Skeletal muscle cell (primary cell): Measurements from ENCODE around the gene DMWD.
A peak's percentile ranks its signal among the peaks of the same experiment; 100 is the strongest.
"Not testable (repeated sequence)": the region's sequence is repeated elsewhere in the genome, so short reads cannot be mapped to it uniquely, and the experiment has no call there.

ENCODE experiments used
- DNase-seq: peaks from one replicate; pipeline ENCODE4 v3.0.0-alpha.2; 2010; ENCODE audit warnings: low read depth
- H3K4me3 ChIP-seq: 2 replicates; pipeline ENCODE4 v1.5.1; 2011; ENCODE audit warnings: low read depth, mild to moderate bottlenecking, control low read depth, low read length, moderate library complexity

DMWD gene

GRCh38 chr19:45817010-45817724 is 24.5 kb upstream of the DMWD start:
- H3K4me3 ChIP-seq = no peak overlapping the region

GRCh38 chr19:45816236-45817009 is 23.8 kb upstream of the DMWD start:
- no peak for DNase-seq
- no peak overlapping the region for H3K4me3 ChIP-seq

More at GRCh38 chr19:45817010-45817724, 24.5 kb upstream of the DMWD start:
- DNase-seq = peak; percentile 67

GRCh38 chr19:45815481-45816216 is 23.0 kb upstream of the DMWD start:
- DNase-seq = no peak

GRCh38 chr19:45814851-45815480 is 22.3 kb upstream of the DMWD start, which contains the start of gene RSPH6A:
RSPH6A (minus strand) TSS chr19:45815308; CDS start chr19:45815176, 132 bp downstream.
- peak within 1 kb of the TSS; percentile 9 for H3K4me3 ChIP-seq
- DNase-seq = no peak

More at GRCh38 chr19:45815481-45816216, 23.0 kb upstream of the DMWD start:
- H3K4me3 ChIP-seq = peak overlapping the region; percentile 9

DNA sequence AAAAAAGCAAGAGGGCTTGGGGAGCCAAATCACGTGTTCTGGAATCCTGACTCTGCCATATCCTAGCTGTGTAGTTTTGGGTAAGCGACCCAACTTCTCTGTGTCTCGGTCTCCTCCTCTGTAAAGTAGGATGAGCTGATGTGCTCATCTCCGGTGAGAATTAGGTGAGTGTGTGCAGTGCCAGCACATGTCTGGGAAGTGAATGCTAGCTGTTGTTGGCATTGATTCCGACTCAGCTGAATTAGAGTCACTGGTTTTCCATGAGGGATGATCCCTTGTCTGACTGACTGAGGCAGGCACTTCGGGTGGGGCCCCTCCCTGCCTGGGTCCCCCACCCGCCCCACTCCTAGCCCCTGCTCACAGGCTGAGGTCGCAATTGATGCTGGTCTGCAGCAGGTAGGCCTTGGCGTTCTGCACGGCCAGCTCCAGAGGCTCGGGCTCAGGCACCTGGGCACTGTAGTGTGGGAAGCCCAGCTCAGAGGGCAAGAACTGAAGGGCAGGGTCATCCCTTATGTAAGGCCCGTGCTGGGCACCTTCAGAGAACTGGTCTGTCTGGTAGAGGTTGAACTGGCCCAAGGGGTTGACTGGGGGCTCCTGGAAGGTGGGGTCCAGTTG is 21.6 kb upstream of the DMWD start:
- H3K4me3 ChIP-seq = no peak overlapping the region
- DNase-seq = no peak

- DNase-seq = no peak
- H3K4me3 ChIP-seq = no peak overlapping the region
These were observed 19.7 kb upstream of the DMWD start for GRCh38 chr19:45812297-45812696.

DNA sequence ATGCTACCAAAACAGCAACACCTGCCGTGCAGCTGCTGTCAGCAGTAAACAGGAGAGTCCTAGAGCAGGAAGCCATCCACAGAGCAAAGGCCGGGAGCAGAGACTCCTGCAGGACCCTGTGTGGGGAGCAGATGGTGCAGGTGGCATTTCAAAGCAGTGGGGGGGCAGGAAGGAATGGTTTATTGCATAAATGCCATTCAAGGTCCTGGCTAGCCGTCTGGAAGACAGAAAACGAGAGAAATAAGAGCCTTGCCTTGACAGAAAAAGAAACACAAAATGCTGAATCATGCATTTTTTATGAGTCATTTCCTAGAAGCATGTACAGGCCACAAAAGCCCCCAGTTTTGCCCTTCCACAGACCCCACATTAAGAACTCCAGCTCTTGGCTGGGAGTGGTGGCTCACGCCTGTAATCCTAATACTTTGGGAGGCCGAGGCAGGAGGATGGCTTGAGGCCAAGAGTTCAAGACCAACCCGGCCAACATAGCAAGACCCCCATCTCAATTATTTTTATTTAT is 17.1 kb upstream of the DMWD start:
- peak; percentile 45 for DNase-seq
- no peak overlapping the region for H3K4me3 ChIP-seq

- H3K4me3 ChIP-seq = no peak overlapping the region
- DNase-seq = no peak
These were observed 13.1 kb upstream of the DMWD start for GRCh38 chr19:45805719-45806118.

DNA sequence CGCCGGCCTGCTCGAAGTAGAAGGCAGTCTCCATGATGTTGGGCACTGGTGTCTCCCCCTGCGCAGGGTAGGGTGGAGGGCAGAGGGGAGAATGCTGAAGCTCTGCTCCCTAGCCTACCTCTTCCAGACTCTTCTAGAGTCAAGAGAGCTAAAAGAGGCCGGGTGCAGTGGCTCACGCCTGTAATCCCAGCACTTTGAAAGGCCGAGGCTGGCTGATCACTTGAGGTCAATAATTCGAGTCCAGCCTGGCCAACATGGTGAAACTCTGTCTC is 12.2 kb upstream of the DMWD start:
- no peak for DNase-seq
- H3K4me3 ChIP-seq = no peak overlapping the region

- no peak for DNase-seq
- H3K4me3 ChIP-seq = no peak overlapping the region
These were observed 11.7 kb upstream of the DMWD start for GRCh38 chr19:45804140-45804958.

GRCh38 chr19:45801603-45802175 is 9.0 kb upstream of the DMWD start:
- DNase-seq = no peak
- no peak overlapping the region for H3K4me3 ChIP-seq

DNA sequence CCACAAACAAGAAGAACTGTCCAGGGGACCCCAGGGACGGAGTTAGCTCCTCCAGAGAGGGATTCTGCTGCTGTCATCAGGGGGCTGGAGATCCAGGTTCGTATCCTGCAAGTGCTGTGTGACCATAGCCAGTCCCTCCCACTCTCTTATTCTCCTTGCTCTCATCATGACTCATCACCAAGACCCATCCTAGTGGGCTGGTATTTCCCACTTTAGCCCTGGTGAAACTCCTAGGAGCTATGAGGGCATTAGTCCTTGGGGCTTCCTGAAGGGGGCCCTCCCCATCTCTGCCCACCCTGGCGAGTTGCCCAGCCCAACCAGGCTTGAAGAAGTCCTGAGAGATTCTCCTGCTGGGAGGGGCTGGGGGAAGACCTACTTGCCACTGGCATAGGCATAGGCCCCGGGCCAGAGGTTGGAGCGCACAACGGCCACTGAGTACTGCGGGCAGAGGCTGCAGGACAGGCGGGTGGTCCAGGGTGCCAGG is 7.5 kb upstream of the DMWD start:
- no peak for DNase-seq
- no peak overlapping the region for H3K4me3 ChIP-seq

DNA sequence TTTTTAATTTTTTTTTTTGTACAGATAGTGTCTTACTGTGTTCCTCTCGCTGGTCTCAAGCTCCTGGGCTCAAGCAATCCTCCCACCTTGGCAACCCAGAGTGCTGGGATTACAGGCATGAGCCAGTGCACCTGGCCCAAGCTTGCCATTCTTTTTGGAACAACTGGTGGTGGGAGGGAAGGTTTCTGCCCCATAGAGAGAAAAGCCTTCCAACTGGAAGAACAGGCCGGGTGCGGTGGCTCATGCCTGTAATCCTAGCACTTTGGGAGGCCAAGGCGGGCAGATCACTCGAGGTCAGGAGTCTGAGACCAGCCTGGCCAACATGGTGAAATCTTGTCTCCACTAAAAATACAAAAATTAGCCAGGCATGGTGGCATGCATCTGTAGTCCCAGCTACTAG is 6.9 kb upstream of the DMWD start:
- not testable (repeated sequence) for H3K4me3 ChIP-seq, DNase-seq

DNA sequence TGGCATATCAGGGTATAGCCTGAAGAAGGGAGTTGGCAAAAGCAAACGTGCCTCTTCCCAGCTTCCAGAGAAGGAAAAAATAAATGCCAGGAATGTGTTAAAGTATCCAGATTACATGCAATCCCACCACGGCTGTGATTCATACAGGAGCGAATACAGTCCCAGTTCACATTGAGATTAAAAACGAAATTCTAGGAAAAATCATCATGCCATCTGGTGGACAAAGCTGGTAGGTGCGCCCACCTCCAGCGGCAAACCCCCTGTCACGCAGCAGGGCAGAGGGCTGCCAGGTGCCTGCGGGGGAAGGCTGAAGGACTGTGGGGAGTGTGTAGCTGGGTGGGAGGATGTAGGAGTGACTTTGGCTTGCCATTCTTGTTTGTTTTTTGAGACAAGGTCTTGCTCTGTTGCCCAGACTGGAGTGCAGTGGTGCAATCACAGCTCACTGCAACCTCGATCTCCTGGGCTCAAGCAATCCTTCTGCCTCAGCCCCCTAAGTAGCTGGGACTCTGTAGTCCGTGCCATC is 6.4 kb upstream of the DMWD start:
- H3K4me3 ChIP-seq = no peak overlapping the region
- DNase-seq = no peak

GRCh38 chr19:45794627-45795026 is 2.0 kb upstream of the DMWD start:
- H3K4me3 ChIP-seq = no peak overlapping the region
- no peak for DNase-seq

GRCh38 chr19:45793876-45794275 is 1.2 kb upstream of the DMWD start:
- H3K4me3 ChIP-seq = no peak overlapping the region
- DNase-seq = no peak

DNA sequence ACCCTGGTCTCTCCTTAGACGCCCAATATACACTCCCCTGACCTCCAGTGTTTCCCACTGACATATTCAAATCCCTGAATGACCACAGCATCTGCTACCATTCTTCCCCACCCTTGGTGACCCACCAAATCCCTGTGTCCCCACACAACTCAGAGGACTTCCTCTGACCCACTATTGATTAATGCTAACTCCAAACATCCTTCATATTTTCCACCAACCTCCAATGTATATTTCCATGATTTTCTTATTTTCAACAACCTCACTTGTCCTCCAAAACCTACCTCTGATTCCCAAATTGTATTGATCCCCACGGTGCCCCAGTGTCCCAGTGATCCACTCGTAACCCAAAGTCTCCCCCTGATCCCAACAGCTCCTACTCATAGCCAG is 526 bp upstream of the DMWD start:
- H3K4me3 ChIP-seq = peak overlapping the region; percentile 26
- DNase-seq = no peak
